NCI-H748 (cell line): ENCODE data around the gene TRAF3IP3.
A peak's percentile ranks its signal among the peaks of the same experiment; 100 is the strongest.

Experiments used
- DNase-seq: peaks from one replicate; lab custom pipeline; 2025; ENCODE audit not compliant: unreplicated experiment; lab: John Stamatoyannopoulos, UW

TRAF3IP3 gene

GRCh38 chr1:209797978-209798639 is 42.3 kb downstream of the TRAF3IP3 start:
- DNase-seq, result no peak

- DNase-seq, result no peak
Measured at GRCh38 chr1:209800984-209801834, 45.4 kb downstream of the TRAF3IP3 start.

- no peak for DNase-seq
Measured at GRCh38 chr1:209802117-209802779, 46.4 kb downstream of the TRAF3IP3 start.

GRCh38 chr1:209802780-209803152 is 46.9 kb downstream of the TRAF3IP3 start:
- DNase-seq, result no peak

GRCh38 chr1:209803568-209803967 is 47.7 kb downstream of the TRAF3IP3 start:
- DNase-seq, result no peak

- DNase-seq, result no peak
Measured at GRCh38 chr1:209805341-209805781, 49.5 kb downstream of the TRAF3IP3 start.

GRCh38 chr1:209805875-209806760 is 50.3 kb downstream of the TRAF3IP3 start, which contains the start of gene IRF6:
Gene IRF6 (minus strand): TSS chr1:209806142. CDS start chr1:209801413, 4,729 bp downstream.
- peak; percentile 94 for DNase-seq

GRCh38 chr1:209807509-209807908 is 51.7 kb downstream of the TRAF3IP3 start:
- DNase-seq, result no peak

- DNase-seq, result peak; percentile 50
Measured at GRCh38 chr1:209808059-209808581, 52.3 kb downstream of the TRAF3IP3 start.

GRCh38 chr1:209809611-209810010 is 53.8 kb downstream of the TRAF3IP3 start:
- no peak for DNase-seq

- DNase-seq, result no peak
Measured at GRCh38 chr1:209810783-209811182, 54.9 kb downstream of the TRAF3IP3 start.

- DNase-seq, result no peak
Measured at GRCh38 chr1:209813902-209814301, 58.0 kb downstream of the TRAF3IP3 start.

- DNase-seq, result no peak
Measured at GRCh38 chr1:209815490-209815889, 59.6 kb downstream of the TRAF3IP3 start.

GRCh38 chr1:209815931-209816341 is 60.1 kb downstream of the TRAF3IP3 start:
- DNase-seq, result no peak

GRCh38 chr1:209816923-209817322 is 61.1 kb downstream of the TRAF3IP3 start:
- no peak for DNase-seq

GRCh38 chr1:209817691-209818090 is 61.8 kb downstream of the TRAF3IP3 start:
- DNase-seq, result no peak

- DNase-seq, result no peak
Measured at GRCh38 chr1:209819058-209819457, 63.2 kb downstream of the TRAF3IP3 start.

- no peak for DNase-seq
Measured at GRCh38 chr1:209820986-209821385, 65.1 kb downstream of the TRAF3IP3 start.

GRCh38 chr1:209822706-209823105 is 66.9 kb downstream of the TRAF3IP3 start:
- DNase-seq, result no peak
